Measurements from ENCODE around the gene ZFP36L1.

DNA sequence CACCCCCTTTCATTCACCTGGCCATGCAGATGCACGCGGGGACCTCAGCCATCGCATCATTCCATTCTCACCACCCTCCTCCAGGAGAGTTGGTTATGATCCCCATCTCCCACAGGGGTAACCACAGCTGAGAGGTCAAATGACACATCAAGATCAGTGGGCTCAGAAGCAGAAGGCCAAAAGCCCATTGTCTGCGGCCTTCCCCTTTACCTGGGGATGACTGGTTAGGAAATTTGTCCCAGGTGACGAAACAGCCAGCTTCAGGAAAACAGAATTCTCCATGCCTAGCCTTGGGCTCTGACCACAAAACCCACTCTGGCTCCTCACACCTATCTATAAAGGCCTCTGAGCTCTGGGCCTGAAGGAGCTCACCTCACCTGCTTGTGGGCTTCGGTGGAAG lies 36.1 kb downstream of the ZFP36L1 start:
- TF ChIP-seq FOSL2 (CRISPR knock-in tag; IDR thresholded peaks at IDR 0.05): no peak
- TF ChIP-seq CREM (IDR thresholded peaks at IDR 0.05): no peak
- TF ChIP-seq CREM (CRISPR knock-in tag; IDR thresholded peaks at IDR 0.05): no peak
- no peak for TF ChIP-seq SRSF1 (optimal IDR thresholded peaks at IDR 0.05; ENCODE audit: low read depth, low read length)
- TF ChIP-seq EHMT2 (IDR thresholded peaks at IDR 0.05; ENCODE audit: borderline replicate concordance, low read depth, low read length): no peak
- no peak for TF ChIP-seq HNRNPLL (IDR thresholded peaks at IDR 0.05; ENCODE audit: low read depth, low read length, poor library complexity, severe bottlenecking)
- no peak for TF ChIP-seq MYC (CRISPR knock-in tag; IDR thresholded peaks at IDR 0.05; ENCODE audit: borderline replicate concordance)
- TF ChIP-seq, protein P1, sequence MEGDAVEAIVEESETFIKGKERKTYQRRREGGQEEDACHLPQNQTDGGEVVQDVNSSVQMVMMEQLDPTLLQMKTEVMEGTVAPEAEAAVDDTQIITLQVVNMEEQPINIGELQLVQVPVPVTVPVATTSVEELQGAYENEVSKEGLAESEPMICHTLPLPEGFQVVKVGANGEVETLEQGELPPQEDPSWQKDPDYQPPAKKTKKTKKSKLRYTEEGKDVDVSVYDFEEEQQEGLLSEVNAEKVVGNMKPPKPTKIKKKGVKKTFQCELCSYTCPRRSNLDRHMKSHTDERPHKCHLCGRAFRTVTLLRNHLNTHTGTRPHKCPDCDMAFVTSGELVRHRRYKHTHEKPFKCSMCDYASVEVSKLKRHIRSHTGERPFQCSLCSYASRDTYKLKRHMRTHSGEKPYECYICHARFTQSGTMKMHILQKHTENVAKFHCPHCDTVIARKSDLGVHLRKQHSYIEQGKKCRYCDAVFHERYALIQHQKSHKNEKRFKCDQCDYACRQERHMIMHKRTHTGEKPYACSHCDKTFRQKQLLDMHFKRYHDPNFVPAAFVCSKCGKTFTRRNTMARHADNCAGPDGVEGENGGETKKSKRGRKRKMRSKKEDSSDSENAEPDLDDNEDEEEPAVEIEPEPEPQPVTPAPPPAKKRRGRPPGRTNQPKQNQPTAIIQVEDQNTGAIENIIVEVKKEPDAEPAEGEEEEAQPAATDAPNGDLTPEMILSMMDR (CRISPR knock-in tag; IDR thresholded peaks at IDR 0.05): no peak
- TF ChIP-seq KLF13 (CRISPR knock-in tag; IDR thresholded peaks at IDR 0.05): no peak
- no peak for TF ChIP-seq ZNF292 (CRISPR knock-in tag; IDR thresholded peaks at IDR 0.05; ENCODE audit: borderline replicate concordance, low read depth)
- TF ChIP-seq ZNF563 (CRISPR knock-in tag; IDR thresholded peaks at IDR 0.05): no peak
- no peak for TF ChIP-seq TCF7L2 (IDR thresholded peaks at IDR 0.05; ENCODE audit: low read depth, low read length)
- TF ChIP-seq, protein P2, sequence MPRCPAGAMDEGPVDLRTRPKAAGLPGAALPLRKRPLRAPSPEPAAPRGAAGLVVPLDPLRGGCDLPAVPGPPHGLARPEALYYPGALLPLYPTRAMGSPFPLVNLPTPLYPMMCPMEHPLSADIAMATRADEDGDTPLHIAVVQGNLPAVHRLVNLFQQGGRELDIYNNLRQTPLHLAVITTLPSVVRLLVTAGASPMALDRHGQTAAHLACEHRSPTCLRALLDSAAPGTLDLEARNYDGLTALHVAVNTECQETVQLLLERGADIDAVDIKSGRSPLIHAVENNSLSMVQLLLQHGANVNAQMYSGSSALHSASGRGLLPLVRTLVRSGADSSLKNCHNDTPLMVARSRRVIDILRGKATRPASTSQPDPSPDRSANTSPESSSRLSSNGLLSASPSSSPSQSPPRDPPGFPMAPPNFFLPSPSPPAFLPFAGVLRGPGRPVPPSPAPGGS (CRISPR knock-in tag; IDR thresholded peaks at IDR 0.05): no peak
- no peak for TF ChIP-seq CHD4 (IDR thresholded peaks at IDR 0.05; ENCODE audit: borderline replicate concordance, low read length)

All from HepG2 (cell line).